GM21515 (cell line): ENCODE measurements around the gene UBAP2.
A peak's percentile ranks its signal among the peaks of the same experiment; 100 is the strongest.
"Not testable (repeated sequence)": the region's sequence is repeated elsewhere in the genome, so short reads cannot be mapped to it uniquely, and the experiment has no call there.

Source experiments
- ATAC-seq: cut with Tn5 transposase; IDR thresholded peaks from one replicate; pipeline ENCODE4 v1.9.1; 2021; ENCODE audit not compliant: unreplicated experiment

The UBAP2 gene

GRCh38 chr9:33988219-33988890 lies 60.3 kb downstream of the UBAP2 start:
- peak; percentile 94 for ATAC-seq

GRCh38 chr9:33976414-33976813 lies 72.3 kb downstream of the UBAP2 start:
- ATAC-seq: no peak

- ATAC-seq: no peak
These were observed 76.0 kb downstream of the UBAP2 start for GRCh38 chr9:33972698-33973097.

GRCh38 chr9:33964086-33964768 lies 84.5 kb downstream of the UBAP2 start:
- no peak for ATAC-seq

GRCh38 chr9:33962468-33962867 lies 86.2 kb downstream of the UBAP2 start:
- ATAC-seq: not testable (repeated sequence)

- no peak for ATAC-seq
These were observed 89.0 kb downstream of the UBAP2 start for GRCh38 chr9:33959725-33960124.

- no peak for ATAC-seq
These were observed 92.1 kb downstream of the UBAP2 start for GRCh38 chr9:33956544-33956943.

GRCh38 chr9:33952066-33952465 lies 96.6 kb downstream of the UBAP2 start:
- no peak for ATAC-seq

- no peak for ATAC-seq
These were observed 98.3 kb downstream of the UBAP2 start for GRCh38 chr9:33950371-33950770.

- no peak for ATAC-seq
These were observed 101.7 kb downstream of the UBAP2 start for GRCh38 chr9:33946779-33947535.

- no peak for ATAC-seq
These were observed 105.3 kb downstream of the UBAP2 start for GRCh38 chr9:33943389-33943788.

GRCh38 chr9:33942471-33943083 lies 106.1 kb downstream of the UBAP2 start:
- ATAC-seq: no peak

GRCh38 chr9:33939924-33940874 lies 108.5 kb downstream of the UBAP2 start:
- ATAC-seq: no peak

- ATAC-seq: no peak
These were observed 114.4 kb downstream of the UBAP2 start for GRCh38 chr9:33934188-33934878.

GRCh38 chr9:33932078-33932807 lies 116.4 kb downstream of the UBAP2 start:
- no peak for ATAC-seq

GRCh38 chr9:33931326-33931725 lies 117.4 kb downstream of the UBAP2 start:
- ATAC-seq: no peak

GRCh38 chr9:33927694-33928093 lies 121.0 kb downstream of the UBAP2 start:
- no peak for ATAC-seq

GRCh38 chr9:33926746-33927485 lies 121.8 kb downstream of the UBAP2 start:
- no peak for ATAC-seq
